Measurements from ENCODE around the gene HYDIN. TPM values are rescaled to one million over a fixed set of nuclear protein-coding genes. Genes with fewer than 3 reads are reported as not detected.
"Not testable (repeated sequence)": the region's sequence is repeated elsewhere in the genome, so short reads cannot be mapped to it uniquely, and the experiment has no call there.

The HYDIN gene
- total RNA-seq, 2 experiments from 2014 or later = not detected

GRCh38 chr16:70888208-70888607 lies 342.3 kb downstream of the HYDIN start:
- H3K4me1 Mint-ChIP-seq (ENCODE audit: low read depth); ATAC-seq; CTCF ChIA-PET; POLR2A ChIA-PET; H3K4me3 Mint-ChIP-seq; H3K27ac Mint-ChIP-seq; H3K9me3 Mint-ChIP-seq; H3K36me3 Mint-ChIP-seq (ENCODE audit: low read depth); DNase-seq; intact Hi-C loops (cut with micrococcal nuclease); H3K27me3 Mint-ChIP-seq: not testable (repeated sequence)

GRCh38 chr16:70884652-70885051 lies 345.9 kb downstream of the HYDIN start:
- H3K36me3 Mint-ChIP-seq (ENCODE audit: low read depth); intact Hi-C loops (cut with micrococcal nuclease); H3K27me3 Mint-ChIP-seq; H3K9me3 Mint-ChIP-seq; H3K4me3 Mint-ChIP-seq; CTCF ChIA-PET; POLR2A ChIA-PET; DNase-seq; H3K4me1 Mint-ChIP-seq (ENCODE audit: low read depth); H3K27ac Mint-ChIP-seq; ATAC-seq: not testable (repeated sequence)

GRCh38 chr16:70882311-70882710 lies 348.2 kb downstream of the HYDIN start:
- H3K27me3 Mint-ChIP-seq; H3K36me3 Mint-ChIP-seq (ENCODE audit: low read depth); POLR2A ChIA-PET; H3K4me3 Mint-ChIP-seq; intact Hi-C loops (cut with micrococcal nuclease); CTCF ChIA-PET; H3K27ac Mint-ChIP-seq; H3K9me3 Mint-ChIP-seq; H3K4me1 Mint-ChIP-seq (ENCODE audit: low read depth); DNase-seq; ATAC-seq: not testable (repeated sequence)

- H3K27ac Mint-ChIP-seq; ATAC-seq; H3K4me3 Mint-ChIP-seq; H3K27me3 Mint-ChIP-seq; H3K9me3 Mint-ChIP-seq; intact Hi-C loops (cut with micrococcal nuclease); H3K4me1 Mint-ChIP-seq (ENCODE audit: low read depth); CTCF ChIA-PET; POLR2A ChIA-PET; H3K36me3 Mint-ChIP-seq (ENCODE audit: low read depth): not testable (repeated sequence)
- DNase-seq = peak; percentile 16
Observed at GRCh38 chr16:70877895-70878294, 352.6 kb downstream of the HYDIN start.

- DNase-seq; intact Hi-C loops (cut with micrococcal nuclease); H3K27ac Mint-ChIP-seq; H3K4me1 Mint-ChIP-seq (ENCODE audit: low read depth); H3K36me3 Mint-ChIP-seq (ENCODE audit: low read depth); H3K27me3 Mint-ChIP-seq; CTCF ChIA-PET; H3K4me3 Mint-ChIP-seq; POLR2A ChIA-PET; ATAC-seq; H3K9me3 Mint-ChIP-seq: not testable (repeated sequence)
Observed at GRCh38 chr16:70876442-70876841, 354.1 kb downstream of the HYDIN start.

GRCh38 chr16:70864698-70865097 lies 365.8 kb downstream of the HYDIN start:
- ATAC-seq; H3K36me3 Mint-ChIP-seq (ENCODE audit: low read depth); H3K9me3 Mint-ChIP-seq; CTCF ChIA-PET; H3K4me1 Mint-ChIP-seq (ENCODE audit: low read depth); intact Hi-C loops (cut with micrococcal nuclease); H3K4me3 Mint-ChIP-seq; H3K27ac Mint-ChIP-seq; H3K27me3 Mint-ChIP-seq; POLR2A ChIA-PET: not testable (repeated sequence)
- DNase-seq = peak; percentile 2

GRCh38 chr16:70861996-70862395 lies 368.5 kb downstream of the HYDIN start:
- intact Hi-C loops (cut with micrococcal nuclease); ATAC-seq; H3K36me3 Mint-ChIP-seq (ENCODE audit: low read depth); H3K9me3 Mint-ChIP-seq; H3K27ac Mint-ChIP-seq; H3K4me3 Mint-ChIP-seq; H3K27me3 Mint-ChIP-seq; CTCF ChIA-PET; H3K4me1 Mint-ChIP-seq (ENCODE audit: low read depth); POLR2A ChIA-PET: not testable (repeated sequence)
- peak; percentile 1 for DNase-seq

GRCh38 chr16:70851299-70851698 lies 379.2 kb downstream of the HYDIN start:
- H3K4me1 Mint-ChIP-seq (ENCODE audit: low read depth); H3K4me3 Mint-ChIP-seq; H3K36me3 Mint-ChIP-seq (ENCODE audit: low read depth); H3K27ac Mint-ChIP-seq; POLR2A ChIA-PET; H3K27me3 Mint-ChIP-seq; DNase-seq; CTCF ChIA-PET; H3K9me3 Mint-ChIP-seq; intact Hi-C loops (cut with micrococcal nuclease); ATAC-seq: not testable (repeated sequence)

GRCh38 chr16:70823498-70824118 lies 406.9 kb downstream of the HYDIN start:
- H3K4me1 Mint-ChIP-seq (ENCODE audit: low read depth); H3K9me3 Mint-ChIP-seq; intact Hi-C loops (cut with micrococcal nuclease); POLR2A ChIA-PET; CTCF ChIA-PET; H3K27me3 Mint-ChIP-seq; ATAC-seq; DNase-seq; H3K4me3 Mint-ChIP-seq; H3K36me3 Mint-ChIP-seq (ENCODE audit: low read depth); H3K27ac Mint-ChIP-seq: not testable (repeated sequence)

GRCh38 chr16:70822734-70823133 lies 407.8 kb downstream of the HYDIN start:
- intact Hi-C loops (cut with micrococcal nuclease); H3K27me3 Mint-ChIP-seq; DNase-seq; H3K36me3 Mint-ChIP-seq (ENCODE audit: low read depth); H3K27ac Mint-ChIP-seq; H3K9me3 Mint-ChIP-seq; CTCF ChIA-PET; POLR2A ChIA-PET; ATAC-seq; H3K4me3 Mint-ChIP-seq; H3K4me1 Mint-ChIP-seq (ENCODE audit: low read depth): not testable (repeated sequence)

- H3K27me3 Mint-ChIP-seq; H3K36me3 Mint-ChIP-seq (ENCODE audit: low read depth); CTCF ChIA-PET; H3K27ac Mint-ChIP-seq; H3K9me3 Mint-ChIP-seq; DNase-seq; H3K4me1 Mint-ChIP-seq (ENCODE audit: low read depth); intact Hi-C loops (cut with micrococcal nuclease); ATAC-seq; POLR2A ChIA-PET; H3K4me3 Mint-ChIP-seq: not testable (repeated sequence)
Observed at GRCh38 chr16:70818088-70818487, 412.4 kb downstream of the HYDIN start.
